Peyer's patch (tissue), 4 donors: ENCODE data around the gene RAPGEF3.

Experiments used
- CTCF ChIP-seq, 6 experiments: fragments of 450-650 bp in 4 of 6; fragments of 200-600 bp in 2 of 6; sonication (generic) in 1 of 6; IDR thresholded peaks; one replicate each; pipeline ENCODE4 v1.5.1; 2017 to 2019; ENCODE audit warnings: antibody characterized with exemption in 6 of 6, mild to moderate bottlenecking in 3 of 6, moderate library complexity in 1 of 6
- POLR2A ChIP-seq, 2 donors: fragments of 450-650 bp; IDR thresholded peaks; one replicate each; pipeline ENCODE4 v1.5.1; 2017; ENCODE audit warnings: antibody characterized with exemption in 2 of 2, mild to moderate bottlenecking in 2 of 2, moderate library complexity in 2 of 2

GRCh38 chr12:47725091-47725772 lies 33.4 kb downstream of the RAPGEF3 start, which contains the start of gene ENDOU:
- TF ChIP-seq POLR2A (IDR thresholded peaks at IDR 0.05) (no peak), CTCF (IDR thresholded peaks at IDR 0.05) (no peak)
